Fibroblast of the aortic adventitia (primary cell): ENCODE measurements around the gene RORB. TPM values are rescaled to one million over a fixed set of nuclear protein-coding genes. Genes with fewer than 3 reads are reported as not detected.

Source experiments
- DNase-seq: peaks from one replicate; pipeline ENCODE4 v3.0.0-alpha.2; 2010; ENCODE audit warnings: low read depth
- H3K4me3 ChIP-seq: 2 replicates; pipeline ENCODE4 v1.5.1; 2011; ENCODE audit warnings: low read depth, mild to moderate bottlenecking, control low read depth, low read length, moderate library complexity
- CTCF ChIP-seq: IDR thresholded peaks from 2 replicates; pipeline ENCODE4 v1.5.1; 2011; ENCODE audit warnings: mild to moderate bottlenecking, low read length, control low read depth, inconsistent platforms; ENCODE audit not compliant: insufficient read depth
- total RNA-seq: library from RNA; depleted of rRNA; stranded (reverse); fragments of >200 nt; gene quantifications from 2 replicates; pipeline ENCODE4 v1.2.3, GENCODE V29; 2012; ENCODE audit warnings: low replicate concordance

The RORB gene
- total RNA-seq, 1 donor, result 22.0 TPM

GRCh38 chr9:74609671-74610405 lies 112.7 kb downstream of the RORB start:
- TF ChIP-seq CTCF, result no peak

DNA sequence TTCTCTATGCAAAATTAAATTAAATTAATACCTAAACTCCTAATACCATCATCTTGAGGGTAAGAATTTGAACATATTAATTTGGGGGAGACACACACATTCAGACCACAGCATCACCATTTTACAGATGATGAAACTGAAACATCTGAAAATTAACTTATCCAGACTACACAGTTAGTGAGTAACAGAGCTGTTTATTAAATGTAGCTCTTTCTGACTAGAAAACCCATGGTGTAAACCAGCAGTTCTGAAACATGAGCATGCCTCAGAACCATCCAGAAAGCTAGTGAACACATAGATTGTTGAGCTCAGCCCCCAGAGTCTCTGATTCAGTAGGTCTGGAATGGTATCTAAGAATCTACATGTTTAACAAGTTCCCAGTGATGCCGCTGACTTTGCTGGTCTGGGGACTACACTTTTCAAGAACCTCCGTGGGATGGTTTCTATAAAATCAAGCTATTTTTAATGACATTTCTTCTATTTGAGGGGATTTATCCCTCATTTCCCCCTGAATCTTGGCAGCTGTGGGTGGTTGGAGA lies 113.5 kb downstream of the RORB start:
- DNase-seq, result no peak
- TF ChIP-seq CTCF, result no peak
- no peak overlapping the region for H3K4me3 ChIP-seq

More at GRCh38 chr9:74609671-74610405, 112.7 kb downstream of the RORB start:
- DNase-seq, result no peak
- no peak overlapping the region for H3K4me3 ChIP-seq

GRCh38 chr9:74630228-74630627 lies 133.1 kb downstream of the RORB start:
- no peak for DNase-seq
- no peak overlapping the region for H3K4me3 ChIP-seq
- TF ChIP-seq CTCF, result no peak

- TF ChIP-seq CTCF, result no peak
- H3K4me3 ChIP-seq, result no peak overlapping the region
- DNase-seq, result no peak
Measured at GRCh38 chr9:74639112-74639511, 142.0 kb downstream of the RORB start.

GRCh38 chr9:74642376-74642775 lies 145.2 kb downstream of the RORB start:
- DNase-seq, result no peak
- no peak overlapping the region for H3K4me3 ChIP-seq
- TF ChIP-seq CTCF, result no peak

DNA sequence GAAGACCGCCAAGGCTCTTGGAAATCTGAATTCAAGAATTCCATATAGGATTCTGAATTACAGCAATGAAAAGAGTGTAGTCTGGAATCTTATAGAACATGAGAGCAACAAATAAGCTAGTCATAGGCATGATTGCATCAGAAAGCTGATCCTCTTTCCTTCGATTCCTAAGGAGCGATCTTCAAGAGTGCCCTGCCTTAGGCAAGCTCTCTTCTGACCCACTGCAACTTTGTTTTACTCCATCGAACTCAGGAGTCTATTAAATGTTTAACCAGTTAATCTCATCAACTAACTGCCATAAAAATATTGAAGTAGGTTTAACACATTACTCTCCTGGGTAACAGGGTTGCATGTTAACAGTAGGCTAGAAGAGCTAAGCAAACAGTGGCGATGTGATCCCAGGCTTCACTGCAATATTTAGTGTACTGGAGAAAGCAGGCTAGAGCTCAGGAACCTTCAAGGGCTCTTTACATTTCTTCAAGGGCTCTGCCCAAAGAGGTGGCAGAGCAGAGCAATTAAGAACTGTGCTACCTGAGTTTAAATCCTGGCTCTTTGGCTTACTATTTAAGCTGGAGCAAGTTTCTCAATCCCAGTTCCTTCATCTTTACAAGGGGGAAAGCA lies 146.3 kb downstream of the RORB start:
- no peak for DNase-seq

More for the DNA sequence above, 146.3 kb downstream of the RORB start:
- H3K4me3 ChIP-seq, result no peak overlapping the region
- TF ChIP-seq CTCF, result no peak
